PFSK-1 (cell line): ENCODE measurements around the gene GDF9.

Experiments used
- FOXP2 ChIP-seq: optimal IDR thresholded peaks from 2 replicates; pipeline ENCODE3; 2011; ENCODE audit warnings: borderline replicate concordance, control low read depth, inconsistent platforms; ENCODE audit not compliant: insufficient read depth; ENCODE audit errors: extremely low read length, extremely low read depth
- POLR2AphosphoS5 ChIP-seq: IDR thresholded peaks from 2 replicates; pipeline ENCODE4 v1.6.1; 2012; ENCODE audit warnings: low read depth, mild to moderate bottlenecking, control low read depth, low read length, moderate library complexity
- SIN3A ChIP-seq: IDR thresholded peaks from 2 replicates; pipeline ENCODE4 v1.6.1; 2012; ENCODE audit warnings: mild to moderate bottlenecking, low read length, moderate library complexity, borderline replicate concordance; ENCODE audit not compliant: insufficient read depth
- TAF1 ChIP-seq: IDR thresholded peaks from 2 replicates; pipeline ENCODE4 v1.6.1; 2012; ENCODE audit warnings: low read length, control low read depth, borderline replicate concordance; ENCODE audit not compliant: insufficient read depth
- TF ChIP-seq, protein P1 (sequence below), 2 experiments: IDR thresholded peaks; 2 replicates each; pipeline versions ENCODE4 v1.6.1 to v1.8.0; 2011 to 2012; ENCODE audit warnings: low read depth in 2 of 2, low read length in 2 of 2, control low read depth in 1 of 2, inconsistent platforms in 1 of 2, mild to moderate bottlenecking in 1 of 2, moderate library complexity in 1 of 2; ENCODE audit not compliant: insufficient read depth in 1 of 2

The GDF9 gene

DNA sequence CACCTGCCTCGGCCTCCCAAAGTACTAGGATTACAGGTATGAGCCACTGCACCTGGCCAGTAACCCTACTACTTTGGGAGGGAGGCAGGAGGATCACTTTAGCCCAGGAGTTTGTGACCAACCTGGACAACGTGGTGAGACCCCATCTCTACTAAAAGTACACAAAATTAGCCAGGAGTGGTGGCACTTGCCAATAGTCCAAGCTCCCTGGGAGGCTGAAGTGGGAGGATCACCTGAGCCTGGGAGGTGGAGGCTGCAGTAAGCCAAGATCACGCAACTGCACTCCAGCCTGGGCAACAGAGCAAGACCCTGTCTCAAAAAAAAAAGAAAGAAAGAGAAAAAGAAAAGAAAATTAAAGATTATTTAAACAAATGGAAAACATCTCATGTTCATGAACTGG is 10.3 kb downstream of the GDF9 start:
- TF ChIP-seq, protein P1, sequence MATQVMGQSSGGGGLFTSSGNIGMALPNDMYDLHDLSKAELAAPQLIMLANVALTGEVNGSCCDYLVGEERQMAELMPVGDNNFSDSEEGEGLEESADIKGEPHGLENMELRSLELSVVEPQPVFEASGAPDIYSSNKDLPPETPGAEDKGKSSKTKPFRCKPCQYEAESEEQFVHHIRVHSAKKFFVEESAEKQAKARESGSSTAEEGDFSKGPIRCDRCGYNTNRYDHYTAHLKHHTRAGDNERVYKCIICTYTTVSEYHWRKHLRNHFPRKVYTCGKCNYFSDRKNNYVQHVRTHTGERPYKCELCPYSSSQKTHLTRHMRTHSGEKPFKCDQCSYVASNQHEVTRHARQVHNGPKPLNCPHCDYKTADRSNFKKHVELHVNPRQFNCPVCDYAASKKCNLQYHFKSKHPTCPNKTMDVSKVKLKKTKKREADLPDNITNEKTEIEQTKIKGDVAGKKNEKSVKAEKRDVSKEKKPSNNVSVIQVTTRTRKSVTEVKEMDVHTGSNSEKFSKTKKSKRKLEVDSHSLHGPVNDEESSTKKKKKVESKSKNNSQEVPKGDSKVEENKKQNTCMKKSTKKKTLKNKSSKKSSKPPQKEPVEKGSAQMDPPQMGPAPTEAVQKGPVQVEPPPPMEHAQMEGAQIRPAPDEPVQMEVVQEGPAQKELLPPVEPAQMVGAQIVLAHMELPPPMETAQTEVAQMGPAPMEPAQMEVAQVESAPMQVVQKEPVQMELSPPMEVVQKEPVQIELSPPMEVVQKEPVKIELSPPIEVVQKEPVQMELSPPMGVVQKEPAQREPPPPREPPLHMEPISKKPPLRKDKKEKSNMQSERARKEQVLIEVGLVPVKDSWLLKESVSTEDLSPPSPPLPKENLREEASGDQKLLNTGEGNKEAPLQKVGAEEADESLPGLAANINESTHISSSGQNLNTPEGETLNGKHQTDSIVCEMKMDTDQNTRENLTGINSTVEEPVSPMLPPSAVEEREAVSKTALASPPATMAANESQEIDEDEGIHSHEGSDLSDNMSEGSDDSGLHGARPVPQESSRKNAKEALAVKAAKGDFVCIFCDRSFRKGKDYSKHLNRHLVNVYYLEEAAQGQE (IDR thresholded peaks at IDR 0.05; ENCODE audit: insufficient read depth in 1 of 2, low read depth in 2 of 2, low read length in 2 of 2): no peak
- TF ChIP-seq POLR2AphosphoS5 (no peak), SIN3A (no peak), TAF1 (no peak), FOXP2 (no peak)

DNA sequence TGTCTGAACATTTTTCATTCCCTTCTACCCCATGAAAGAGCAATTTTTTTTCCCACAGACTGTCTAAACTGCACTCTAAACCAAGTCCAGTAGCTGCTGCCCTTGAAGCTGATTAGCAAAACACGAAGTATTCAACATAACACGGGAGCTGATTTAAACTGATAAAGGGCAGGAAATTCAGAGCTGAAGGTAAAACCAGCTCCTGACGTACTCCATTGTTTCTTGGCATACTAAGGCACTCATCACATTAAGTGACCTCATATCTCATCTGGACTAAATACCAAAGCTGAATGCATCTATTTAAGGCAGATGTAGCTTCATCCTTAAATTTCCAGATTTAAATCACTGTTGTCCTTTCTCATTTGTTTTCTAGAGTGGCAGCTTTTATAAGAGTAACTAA is 12.0 kb downstream of the GDF9 start:
- TF ChIP-seq SIN3A (no peak), FOXP2 (no peak), POLR2AphosphoS5 (no peak), TAF1 (no peak)
- TF ChIP-seq, protein P1 (IDR thresholded peaks at IDR 0.05; ENCODE audit: insufficient read depth in 1 of 2, low read depth in 2 of 2, low read length in 2 of 2): no peak

DNA sequence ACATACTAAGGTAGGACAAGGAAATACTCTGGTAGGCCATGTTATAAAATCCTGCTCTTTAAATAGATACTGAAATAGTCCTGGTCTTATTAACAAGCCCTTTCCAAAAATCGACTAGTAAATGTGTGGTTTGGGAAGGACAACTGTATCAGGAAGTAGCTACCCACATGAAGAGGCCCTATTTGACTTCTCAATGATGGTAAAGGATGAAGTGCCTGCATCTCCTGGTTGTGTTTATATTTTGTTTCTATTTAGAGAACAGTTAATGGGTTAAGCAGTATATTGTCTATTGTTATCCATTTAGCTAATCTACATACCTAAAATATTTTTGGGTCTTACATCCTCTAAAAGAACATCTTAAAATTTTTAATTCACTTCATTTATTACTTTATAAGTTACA is 12.5 kb downstream of the GDF9 start:
- TF ChIP-seq TAF1 (no peak), FOXP2 (no peak), POLR2AphosphoS5 (no peak), SIN3A (no peak)
- TF ChIP-seq, protein P1 (IDR thresholded peaks at IDR 0.05; ENCODE audit: insufficient read depth in 1 of 2, low read depth in 2 of 2, low read length in 2 of 2): no peak

DNA sequence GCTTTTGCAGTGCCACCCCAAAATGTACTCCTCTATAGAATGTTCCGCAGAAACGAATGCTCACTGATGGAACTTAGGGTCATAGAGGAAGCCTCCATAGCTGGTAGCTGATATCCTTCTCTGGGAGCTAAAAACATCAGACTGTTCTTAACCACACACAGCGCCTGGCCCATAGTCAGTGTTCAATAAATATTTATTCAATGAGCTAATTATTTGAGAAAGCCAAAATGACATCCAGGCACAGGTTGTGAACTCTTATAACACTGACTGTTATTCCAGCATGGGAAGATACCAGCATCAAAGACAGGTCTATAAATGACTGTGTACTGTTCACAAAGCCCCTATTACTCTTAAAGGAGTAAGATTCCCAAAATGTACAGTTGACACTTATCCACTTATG is 12.9 kb downstream of the GDF9 start:
- TF ChIP-seq SIN3A: no peak
- TF ChIP-seq FOXP2: no peak
- no peak for TF ChIP-seq POLR2AphosphoS5
- TF ChIP-seq, protein P1 (IDR thresholded peaks at IDR 0.05; ENCODE audit: insufficient read depth in 1 of 2, low read depth in 2 of 2, low read length in 2 of 2): no peak
- no peak for TF ChIP-seq TAF1

DNA sequence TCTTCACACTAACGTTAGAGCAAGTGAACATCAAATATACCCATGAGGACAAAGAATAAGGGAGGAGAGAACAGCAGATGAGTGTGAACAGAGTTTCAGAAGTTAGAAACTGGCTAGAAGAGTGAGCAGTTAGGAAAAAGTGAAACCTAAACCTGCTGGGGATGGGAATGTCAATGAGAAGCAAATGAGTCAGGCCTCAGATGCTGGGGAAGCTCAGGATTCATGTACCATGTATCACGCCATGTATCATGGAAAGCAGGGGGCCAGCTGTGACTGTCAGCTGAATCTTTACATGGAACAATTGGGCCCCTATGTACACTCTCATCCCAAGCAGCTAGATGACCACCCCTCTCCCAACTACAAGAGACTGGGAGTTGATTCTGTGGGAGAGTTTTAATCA is 16.2 kb downstream of the GDF9 start:
- TF ChIP-seq, protein P1 (IDR thresholded peaks at IDR 0.05; ENCODE audit: insufficient read depth in 1 of 2, low read depth in 2 of 2, low read length in 2 of 2): no peak
- TF ChIP-seq POLR2AphosphoS5: no peak
- TF ChIP-seq TAF1: no peak
- TF ChIP-seq FOXP2: no peak
- TF ChIP-seq SIN3A: no peak
